Measurements from ENCODE around the gene D2HGDH. TPM values are rescaled to one million over a fixed set of nuclear protein-coding genes. Genes with fewer than 3 reads are reported as not detected.
"Not testable (repeated sequence)": the region's sequence is repeated elsewhere in the genome, so short reads cannot be mapped to it uniquely, and the experiment has no call there.

The D2HGDH gene
- total and polyA plus RNA-seq, 8 donors: 14.9 to 116 (median 25.6) TPM

- 95% methylated on average over 12 of the region's 12 CpGs for WGBS, 2 donors
- DNase-seq: no peak
- intact Hi-C loops (cut with DNase I): no loop called here
- no peak for TF ChIP-seq CTCF (IDR thresholded peaks at IDR 0.05)
- no peak for ATAC-seq
- H3K4me3 ChIP-seq: no peak overlapping the region
- H3K4me1 ChIP-seq: no peaks in the 10 kb centered on the region
- H3K9me3 ChIP-seq: no peaks in the 10 kb centered on the region
- no peak overlapping the region for H3K27ac ChIP-seq
- H3K36me3 ChIP-seq: peaks cover 0 to 3% (median 0%) of the 10 kb centered on the region in 3 donors
- FAIRE-seq: no peak
- no peaks in the 10 kb centered on the region for H3K27me3 ChIP-seq
These were observed 5.2 kb downstream of the D2HGDH start for GRCh38 chr2:241739651-241740050.

- no peak for TF ChIP-seq CTCF (IDR thresholded peaks at IDR 0.05)
These were observed 6.6 kb downstream of the D2HGDH start for GRCh38 chr2:241741016-241741415.

DNA sequence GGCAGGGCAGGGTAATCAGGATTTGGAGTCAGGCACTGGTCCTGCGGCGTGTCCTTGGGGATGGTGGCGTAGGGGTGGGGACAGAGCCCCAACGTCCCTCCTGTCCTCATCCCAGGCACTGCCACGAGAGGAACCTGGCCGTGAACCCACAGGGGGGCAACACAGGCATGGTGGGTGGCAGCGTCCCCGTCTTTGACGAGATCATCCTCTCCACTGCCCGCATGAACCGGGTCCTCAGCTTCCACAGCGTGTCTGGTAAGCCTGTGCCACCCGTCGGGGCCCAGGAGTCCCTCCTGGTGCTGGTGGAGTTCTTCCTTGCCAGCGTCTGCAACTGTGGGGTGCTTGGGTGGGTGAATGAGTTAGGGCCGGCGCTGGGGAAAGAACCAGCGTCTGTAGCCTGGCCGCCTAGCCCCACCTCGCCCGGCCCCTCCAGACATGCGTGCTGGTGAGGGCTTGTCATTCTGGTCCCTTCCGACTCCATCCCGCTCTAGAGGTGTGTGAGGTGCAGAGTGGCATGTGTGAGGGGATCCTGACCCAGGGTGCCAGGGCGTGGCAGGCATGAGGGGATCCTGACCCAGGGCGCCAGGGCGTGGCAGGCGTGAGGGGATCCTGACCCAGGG is 8.0 kb downstream of the D2HGDH start:
- Histone ChIP-seq H3K36me3 (peaks cover 0 to 10% (median 3%) of the 10 kb centered on the region in 3 donors), H3K27ac (no peak overlapping the region), H3K9me3 (no peaks in the 10 kb centered on the region), H3K27me3 (no peaks in the 10 kb centered on the region), H3K4me1 (no peaks in the 10 kb centered on the region), H3K4me3 (no peak overlapping the region)
- no peak for TF ChIP-seq CTCF (IDR thresholded peaks at IDR 0.05)
- DNase-seq: peak in 1 of 6 donors; percentile 13
- 94 to 96% methylated on average over 27 to 28 of the region's 28 CpGs for WGBS, 2 donors
- no peak for FAIRE-seq
- no peak for ATAC-seq
- intact Hi-C loops (cut with DNase I): no loop called here

More at GRCh38 chr2:241741016-241741415, 6.6 kb downstream of the D2HGDH start:
- ATAC-seq (no peak), DNase-seq (peak in 1 of 6 donors; percentile 18), FAIRE-seq (no peak)
- H3K36me3 ChIP-seq: peaks cover 0 to 10% (median 3%) of the 10 kb centered on the region in 3 donors
- no peak overlapping the region for H3K27ac ChIP-seq
- no peaks in the 10 kb centered on the region for H3K4me1 ChIP-seq
- 67 to 82% methylated on average over 10 of the region's 10 CpGs for WGBS, 2 donors
- H3K9me3 ChIP-seq: no peaks in the 10 kb centered on the region
- no peak overlapping the region for H3K4me3 ChIP-seq
- no peaks in the 10 kb centered on the region for H3K27me3 ChIP-seq
- intact Hi-C loops (cut with DNase I): no loop called here

GRCh38 chr2:241743008-241743407 is 8.6 kb downstream of the D2HGDH start:
- H3K4me3 ChIP-seq; FAIRE-seq; ATAC-seq; H3K27me3 ChIP-seq; H3K9me3 ChIP-seq; H3K27ac ChIP-seq; DNase-seq; H3K4me1 ChIP-seq; intact Hi-C loops (cut with DNase I): not testable (repeated sequence)
- 93 to 98% methylated on average over 10 to 15 of the region's 15 CpGs for WGBS, 2 donors
- H3K36me3 ChIP-seq: peaks cover 0 to 10% (median 3%) of the 10 kb centered on the region in 3 donors

GRCh38 chr2:241743620-241744019 is 9.2 kb downstream of the D2HGDH start:
- Histone ChIP-seq H3K27ac (no peak overlapping the region), H3K9me3 (no peaks in the 10 kb centered on the region), H3K27me3 (no peaks in the 10 kb centered on the region), H3K36me3 (peaks cover 0 to 10% (median 3%) of the 10 kb centered on the region in 3 donors), H3K4me3 (no peak overlapping the region), H3K4me1 (no peaks in the 10 kb centered on the region)
- ATAC-seq (peak in 1 of 4 donors; percentile 30), DNase-seq (peak in 1 of 6 donors; percentile 15), FAIRE-seq (no peak)
- intact Hi-C loops (cut with DNase I): no loop called here
- TF ChIP-seq CTCF (IDR thresholded peaks at IDR 0.05): no peak
- WGBS, 2 donors: 92 to 93% methylated on average over 16 of the region's 16 CpGs

Data from pancreas (tissue), 10 donors.